Measurements from ENCODE around the gene HPCA.

HPCA gene

DNA sequence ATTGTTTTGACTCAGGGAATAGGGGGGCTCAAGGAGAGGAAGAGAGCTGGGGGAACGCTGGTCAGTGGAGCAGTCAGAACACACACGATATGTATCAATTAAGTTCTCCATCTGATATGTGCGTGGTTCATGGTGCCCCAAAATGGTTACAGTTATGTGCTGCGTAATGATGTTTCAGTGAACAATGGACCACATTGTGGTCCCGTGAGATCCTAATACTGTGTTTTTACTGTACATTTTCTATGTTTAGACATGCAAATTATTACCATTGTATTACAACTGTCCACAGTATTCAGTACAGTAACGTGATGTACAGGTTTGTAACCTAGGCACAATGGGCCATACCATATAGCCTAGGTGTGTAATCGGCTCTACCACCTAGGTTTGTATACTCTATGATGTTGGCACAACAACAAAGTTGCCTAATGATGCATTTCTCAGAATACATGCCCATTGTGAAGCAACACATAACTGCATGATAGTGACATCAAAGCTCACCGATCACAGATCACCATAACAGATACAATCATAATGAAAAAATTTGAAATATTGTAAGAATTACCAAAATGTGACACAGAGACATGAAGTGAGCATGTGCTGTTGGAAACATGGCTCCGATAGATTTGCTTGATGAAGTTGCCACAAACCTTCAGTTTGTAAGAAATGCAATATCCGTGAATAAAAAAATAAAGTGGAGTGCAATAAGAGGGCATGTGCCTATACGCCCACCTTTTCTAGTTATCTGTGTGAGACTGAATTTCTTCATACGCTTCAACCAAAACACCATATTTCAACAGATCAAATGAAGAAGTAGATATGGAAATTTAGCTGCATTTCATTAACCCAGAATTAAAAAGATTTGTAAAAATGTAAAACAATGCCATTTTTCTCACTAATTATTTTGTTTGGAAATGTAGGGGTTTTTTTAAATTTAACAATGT lies 29.7 kb downstream of the HPCA start:
- TF ChIP-seq, protein P1, sequence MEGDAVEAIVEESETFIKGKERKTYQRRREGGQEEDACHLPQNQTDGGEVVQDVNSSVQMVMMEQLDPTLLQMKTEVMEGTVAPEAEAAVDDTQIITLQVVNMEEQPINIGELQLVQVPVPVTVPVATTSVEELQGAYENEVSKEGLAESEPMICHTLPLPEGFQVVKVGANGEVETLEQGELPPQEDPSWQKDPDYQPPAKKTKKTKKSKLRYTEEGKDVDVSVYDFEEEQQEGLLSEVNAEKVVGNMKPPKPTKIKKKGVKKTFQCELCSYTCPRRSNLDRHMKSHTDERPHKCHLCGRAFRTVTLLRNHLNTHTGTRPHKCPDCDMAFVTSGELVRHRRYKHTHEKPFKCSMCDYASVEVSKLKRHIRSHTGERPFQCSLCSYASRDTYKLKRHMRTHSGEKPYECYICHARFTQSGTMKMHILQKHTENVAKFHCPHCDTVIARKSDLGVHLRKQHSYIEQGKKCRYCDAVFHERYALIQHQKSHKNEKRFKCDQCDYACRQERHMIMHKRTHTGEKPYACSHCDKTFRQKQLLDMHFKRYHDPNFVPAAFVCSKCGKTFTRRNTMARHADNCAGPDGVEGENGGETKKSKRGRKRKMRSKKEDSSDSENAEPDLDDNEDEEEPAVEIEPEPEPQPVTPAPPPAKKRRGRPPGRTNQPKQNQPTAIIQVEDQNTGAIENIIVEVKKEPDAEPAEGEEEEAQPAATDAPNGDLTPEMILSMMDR (conservative IDR thresholded peaks at IDR 0.05) = no peak

DNA sequence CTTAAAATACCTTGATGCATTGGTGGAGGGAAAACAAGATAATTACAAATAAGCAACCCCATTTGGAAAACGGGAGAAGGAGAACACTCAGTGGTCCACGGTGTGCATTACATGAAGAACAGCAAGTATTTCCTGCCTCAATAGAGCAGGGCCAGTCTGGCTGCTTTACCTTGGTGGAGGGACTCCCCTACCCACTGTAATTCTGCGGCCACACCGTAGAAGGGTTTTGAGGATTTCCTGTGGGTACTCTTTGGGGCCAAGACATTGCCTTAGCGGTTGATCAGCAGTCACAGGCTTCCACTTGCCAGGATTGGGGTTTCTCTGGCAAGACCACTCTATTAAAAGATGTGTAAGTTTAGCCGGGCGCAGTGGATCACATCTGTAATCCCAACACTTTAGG lies 31.2 kb downstream of the HPCA start:
- TF ChIP-seq, protein P1 (conservative IDR thresholded peaks at IDR 0.05) = no peak
- no peak overlapping the region for H3K27ac ChIP-seq

More for the DNA sequence above, 29.7 kb downstream of the HPCA start:
- no peak overlapping the region for H3K27ac ChIP-seq

DNA sequence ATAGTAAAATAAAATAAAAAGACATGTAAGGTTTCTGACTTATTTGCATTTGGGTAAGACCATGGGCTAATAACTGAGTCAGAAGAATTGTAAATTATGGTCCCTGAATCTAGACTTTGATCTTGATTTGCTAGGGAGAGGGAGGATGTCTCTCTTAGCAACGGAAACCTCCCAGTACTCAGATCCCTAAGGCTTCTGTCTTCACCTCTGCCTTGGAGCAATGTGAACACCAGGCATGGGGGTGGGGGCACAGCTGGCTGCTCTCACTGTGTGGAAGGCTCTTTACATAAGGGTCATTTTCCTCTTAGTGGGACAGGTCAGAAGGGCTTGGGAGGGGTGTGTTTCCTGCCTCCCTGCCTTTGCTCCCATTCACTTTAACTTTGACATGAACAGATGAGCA lies 31.9 kb downstream of the HPCA start:
- TF ChIP-seq, protein P1 (conservative IDR thresholded peaks at IDR 0.05) = no peak
- no peak overlapping the region for H3K27ac ChIP-seq

DNA sequence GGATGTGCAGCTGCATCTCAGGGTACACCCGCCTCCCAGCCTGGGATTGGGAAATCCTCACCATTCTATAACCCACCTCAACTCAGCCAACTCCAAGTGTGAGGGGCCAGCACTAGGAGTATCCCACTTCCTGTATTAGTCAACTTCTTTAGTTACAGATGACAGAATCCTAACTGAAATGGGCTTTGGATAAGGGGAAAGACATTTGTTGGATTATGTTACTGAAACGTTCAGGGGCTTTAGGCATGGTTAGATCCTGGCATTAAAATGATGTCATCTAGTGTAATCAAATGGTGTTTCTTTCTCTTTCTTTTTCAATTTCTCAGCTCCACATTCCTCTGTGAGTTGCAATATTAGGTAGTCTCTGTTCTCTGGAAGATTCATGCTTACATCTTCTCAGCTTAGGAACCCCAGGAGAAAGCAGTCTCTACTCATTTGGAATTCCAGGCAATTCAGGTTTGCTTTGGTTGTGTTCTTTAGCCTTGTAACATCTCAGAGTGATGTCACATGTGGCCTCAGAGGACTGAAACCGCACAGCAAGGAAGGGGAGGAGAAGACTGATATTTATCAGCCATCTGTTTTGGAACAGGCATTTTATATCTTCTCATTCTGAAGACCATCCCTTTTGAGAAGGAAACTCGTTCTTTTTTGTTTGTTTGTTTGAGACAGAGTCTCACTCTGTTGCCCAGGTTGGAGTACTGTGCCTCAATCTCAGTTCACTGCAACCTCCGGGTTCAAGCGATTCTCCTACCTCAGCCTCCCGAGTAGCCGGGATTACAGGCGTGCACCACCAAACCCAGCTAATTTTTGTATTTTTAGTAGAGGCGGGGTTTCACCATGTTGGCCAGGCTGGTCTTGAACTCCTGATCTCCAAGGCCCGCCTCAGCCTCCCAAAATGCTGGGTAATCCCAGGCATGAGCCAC lies 33.8 kb downstream of the HPCA start:
- no peak overlapping the region for H3K27ac ChIP-seq
- TF ChIP-seq, protein P1 (conservative IDR thresholded peaks at IDR 0.05) = no peak

DNA sequence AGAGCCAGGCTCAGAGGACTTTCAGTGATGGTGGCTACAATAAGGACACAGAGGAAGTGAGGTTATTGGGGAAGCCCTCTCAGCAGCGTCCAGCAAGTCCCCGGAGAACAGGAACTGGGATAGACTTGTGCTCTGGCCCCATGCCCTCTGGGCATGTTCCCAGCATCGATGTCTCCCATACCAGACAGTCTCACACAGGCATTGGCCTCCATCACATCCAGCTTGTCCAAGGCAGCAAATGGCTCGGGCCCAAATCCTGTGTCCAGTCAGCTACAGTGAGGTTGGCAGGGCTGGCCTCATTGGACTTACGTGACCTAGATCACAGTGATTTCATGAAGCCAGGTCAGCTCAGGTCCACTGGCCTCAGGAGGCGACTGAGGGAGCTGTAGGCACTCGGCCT lies 34.5 kb downstream of the HPCA start:
- no peak overlapping the region for H3K27ac ChIP-seq
- TF ChIP-seq, protein P1 (conservative IDR thresholded peaks at IDR 0.05) = no peak

DNA sequence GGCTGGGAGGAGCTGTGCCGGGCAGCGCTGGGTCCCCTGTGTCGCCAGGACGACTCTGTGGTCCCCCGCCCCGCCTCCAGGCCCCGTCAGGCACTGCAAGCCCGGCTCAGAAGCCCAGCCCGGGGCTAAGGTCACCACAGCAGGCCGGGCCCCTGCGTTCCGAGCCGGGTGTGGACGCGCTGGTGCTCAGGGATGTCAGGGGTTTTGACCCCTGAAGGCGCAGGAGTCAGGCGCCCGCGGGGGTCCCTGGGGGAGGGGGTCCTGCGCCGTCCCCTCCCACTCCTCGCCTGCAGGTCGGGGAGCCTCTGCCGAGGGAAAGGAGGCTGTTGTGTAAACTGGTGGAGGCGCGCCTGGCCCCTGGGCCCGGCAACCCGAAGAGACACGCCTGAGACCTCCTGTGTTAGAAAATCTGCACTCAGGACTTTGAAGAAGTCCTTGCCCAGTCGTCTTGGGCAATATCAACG lies 38.6 kb downstream of the HPCA start:
- H3K27ac ChIP-seq = no peak overlapping the region
- TF ChIP-seq, protein P1 (conservative IDR thresholded peaks at IDR 0.05) = no peak

Measured in VCaP (cell line).